Neural crest cell (in vitro differentiated cells): ENCODE data around the gene KRT10. TPM values are rescaled to one million over a fixed set of nuclear protein-coding genes. Genes with fewer than 3 reads are reported as not detected.

ENCODE experiments used
- DNase-seq: peaks from one replicate; pipeline ENCODE4 v3.0.0; 2021; ENCODE audit warnings: low read depth, mixed read lengths, low spot score
- H3K27ac Mint-ChIP-seq: one replicate; pipeline ENCODE4 v1.8.0; 2021; ENCODE audit warnings: mild to moderate bottlenecking, mixed read lengths; ENCODE audit not compliant: unreplicated experiment
- H3K27me3 Mint-ChIP-seq: 2 replicates; pipeline ENCODE4 v1.8.0; 2021; ENCODE audit warnings: low read depth, mild to moderate bottlenecking, mixed read lengths
- H3K36me3 Mint-ChIP-seq: 2 replicates; pipeline ENCODE4 v1.8.0; 2021; ENCODE audit warnings: low read depth, mild to moderate bottlenecking, mixed read lengths
- H3K4me1 Mint-ChIP-seq: 2 replicates; pipeline ENCODE4 v1.8.0; 2021; ENCODE audit warnings: mixed read lengths
- H3K4me3 Mint-ChIP-seq: one replicate; pipeline ENCODE4 v1.8.0; 2021; ENCODE audit warnings: mild to moderate bottlenecking, mixed read lengths
- H3K9me3 Mint-ChIP-seq: 2 replicates; pipeline ENCODE4 v1.8.0; 2021; ENCODE audit warnings: mixed read lengths
- CTCF ChIP-seq: fragments of 200-600 bp; sonication (generic); conservative IDR thresholded peaks from 2 replicates; pipeline ENCODE4 v1.5.0; 2021; ENCODE audit warnings: antibody characterized with exemption, mild to moderate bottlenecking
- total RNA-seq: library from RNA; stranded (reverse); gene quantifications from 2 replicates; pipeline ENCODE4 v1.2.1, GENCODE V29; 2021

Gene KRT10
- total RNA-seq, 1 donor from 2014 or later = 39.1 TPM

GRCh38 chr17:40800381-40800780, 22.0 kb downstream of the KRT10 start:
- no peak for DNase-seq
- H3K9me3 Mint-ChIP-seq = no peaks in the 10 kb centered on the region
- no peaks in the 10 kb centered on the region for H3K4me1 Mint-ChIP-seq
- no peak for TF ChIP-seq CTCF
- H3K36me3 Mint-ChIP-seq = no peaks in the 10 kb centered on the region
- H3K27ac Mint-ChIP-seq = no peak overlapping the region
- H3K4me3 Mint-ChIP-seq = no peak overlapping the region
- peaks cover 47% of the 10 kb centered on the region for H3K27me3 Mint-ChIP-seq

GRCh38 chr17:40799859-40800258, 22.6 kb downstream of the KRT10 start, which contains the start of gene KRT28:
Gene KRT28 (minus strand): TSS chr17:40799959. CDS start chr17:40799893, 66 bp downstream.
- Mint-ChIP-seq H3K27ac (no peak within 1 kb of the TSS), H3K4me1 (no peaks in the 10 kb centered on the region), H3K36me3 (no peaks in the 10 kb centered on the region), H3K4me3 (no peak within 1 kb of the TSS), H3K9me3 (no peaks in the 10 kb centered on the region), H3K27me3 (peaks cover 47% of the 10 kb centered on the region)
- DNase-seq = no peak
- TF ChIP-seq CTCF = no peak

- no peak for TF ChIP-seq CTCF
- H3K9me3 Mint-ChIP-seq = no peaks in the 10 kb centered on the region
- no peaks in the 10 kb centered on the region for H3K4me1 Mint-ChIP-seq
- peaks cover 48% of the 10 kb centered on the region for H3K27me3 Mint-ChIP-seq
- H3K4me3 Mint-ChIP-seq = no peak overlapping the region
- no peak overlapping the region for H3K27ac Mint-ChIP-seq
- no peak for DNase-seq
- no peaks in the 10 kb centered on the region for H3K36me3 Mint-ChIP-seq
Observed at GRCh38 chr17:40796846-40797245, 25.6 kb downstream of the KRT10 start.

- Mint-ChIP-seq H3K27ac (no peak overlapping the region), H3K4me3 (no peak overlapping the region), H3K36me3 (no peaks in the 10 kb centered on the region), H3K27me3 (peaks cover 50% of the 10 kb centered on the region), H3K9me3 (no peaks in the 10 kb centered on the region), H3K4me1 (no peaks in the 10 kb centered on the region)
- DNase-seq = no peak
- no peak for TF ChIP-seq CTCF
Observed at GRCh38 chr17:40795019-40795667, 27.3 kb downstream of the KRT10 start.

- Mint-ChIP-seq H3K36me3 (no peaks in the 10 kb centered on the region), H3K4me1 (no peaks in the 10 kb centered on the region), H3K27ac (no peak overlapping the region), H3K4me3 (no peak overlapping the region), H3K9me3 (no peaks in the 10 kb centered on the region), H3K27me3 (peaks cover 50% of the 10 kb centered on the region)
- no peak for TF ChIP-seq CTCF
- DNase-seq = no peak
Observed at GRCh38 chr17:40794466-40794865, 27.9 kb downstream of the KRT10 start.
